Lower leg skin (tissue), 4 donors: ENCODE measurements around the gene LRP1B. TPM values are rescaled to one million over a fixed set of nuclear protein-coding genes. Genes with fewer than 3 reads are reported as not detected.

Experiments
- DNase-seq, 2 donors: peaks; one replicate each; pipeline ENCODE4 v3.0.0-alpha.2; 2019; ENCODE audit warnings: low spot score in 2 of 2
- H3K4me3 ChIP-seq: fragments of 200-600 bp; sonication (generic); 2 replicates; pipeline ENCODE4 v1.5.1; 2017; ENCODE audit warnings: mild to moderate bottlenecking, low read depth; ENCODE audit not compliant: poor library complexity, severe bottlenecking
- POLR2A ChIP-seq, 2 donors: fragments of 450-650 bp; IDR thresholded peaks; one replicate each; pipeline ENCODE4 v1.6.1; 2016 to 2017; ENCODE audit warnings: antibody characterized with exemption in 2 of 2, mild to moderate bottlenecking in 1 of 2, moderate library complexity in 1 of 2
- WGBS, 2 donors: methylation state at CpG; one replicate each; pipeline ENCODE4 v1.1.5; 2018; 5-methylcytosine and 5-hydroxymethylcytosine counted together
- intact Hi-C: fragments of 100-400 bp; cut with DNase I; formaldehyde crosslinking; loops from one replicate; pipeline ENCODE4 v1.15.0; 2023; ENCODE audit warnings: low total_unique reads
- total RNA-seq, 4 donors: library from RNA; depleted of rRNA; stranded (reverse); fragments of >200 nt; gene quantifications; one replicate each; pipeline ENCODE4 v1.1.0, GENCODE V29; 2016
- TF ChIP-seq, protein P1 (sequence below), 3 donors: fragments of 450-650 bp; IDR thresholded peaks; one replicate each; pipeline ENCODE4 v1.5.1; 2016; ENCODE audit warnings: antibody characterized with exemption in 3 of 3, mild to moderate bottlenecking in 3 of 3, moderate library complexity in 2 of 3

LRP1B gene
- total RNA-seq, 4 donors from 2014 or later, result 0.80 to 1.6 (median 1.0) TPM

DNA sequence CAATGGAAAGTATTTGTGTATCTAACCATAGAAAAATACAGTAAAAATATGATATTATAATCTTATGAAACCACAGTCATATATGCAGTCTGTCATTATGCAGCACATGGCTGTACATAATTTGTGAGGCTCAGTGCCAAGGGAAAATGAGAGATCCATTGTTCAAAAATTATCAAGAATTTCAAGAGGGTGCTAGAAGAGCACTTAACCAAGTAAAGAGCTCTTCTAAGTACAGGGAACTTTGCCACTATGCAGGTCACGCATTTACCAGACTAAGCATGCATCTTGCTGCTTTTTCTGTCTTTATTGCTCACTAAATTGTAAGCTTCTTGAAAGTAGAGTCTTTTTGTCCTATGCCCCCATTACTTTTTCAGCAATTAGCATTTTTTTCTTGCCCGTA, 438.0 kb downstream of the LRP1B start:
- TF ChIP-seq, protein P1, sequence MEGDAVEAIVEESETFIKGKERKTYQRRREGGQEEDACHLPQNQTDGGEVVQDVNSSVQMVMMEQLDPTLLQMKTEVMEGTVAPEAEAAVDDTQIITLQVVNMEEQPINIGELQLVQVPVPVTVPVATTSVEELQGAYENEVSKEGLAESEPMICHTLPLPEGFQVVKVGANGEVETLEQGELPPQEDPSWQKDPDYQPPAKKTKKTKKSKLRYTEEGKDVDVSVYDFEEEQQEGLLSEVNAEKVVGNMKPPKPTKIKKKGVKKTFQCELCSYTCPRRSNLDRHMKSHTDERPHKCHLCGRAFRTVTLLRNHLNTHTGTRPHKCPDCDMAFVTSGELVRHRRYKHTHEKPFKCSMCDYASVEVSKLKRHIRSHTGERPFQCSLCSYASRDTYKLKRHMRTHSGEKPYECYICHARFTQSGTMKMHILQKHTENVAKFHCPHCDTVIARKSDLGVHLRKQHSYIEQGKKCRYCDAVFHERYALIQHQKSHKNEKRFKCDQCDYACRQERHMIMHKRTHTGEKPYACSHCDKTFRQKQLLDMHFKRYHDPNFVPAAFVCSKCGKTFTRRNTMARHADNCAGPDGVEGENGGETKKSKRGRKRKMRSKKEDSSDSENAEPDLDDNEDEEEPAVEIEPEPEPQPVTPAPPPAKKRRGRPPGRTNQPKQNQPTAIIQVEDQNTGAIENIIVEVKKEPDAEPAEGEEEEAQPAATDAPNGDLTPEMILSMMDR (IDR thresholded peaks at IDR 0.05), result no peak
- TF ChIP-seq POLR2A (IDR thresholded peaks at IDR 0.05), result no peak
- no peak overlapping the region for H3K4me3 ChIP-seq
- 84 to 90% methylated on average over 2 of the region's 2 CpGs for WGBS, 2 donors
- DNase-seq, result no peak
- intact Hi-C loops, result no loop called here

DNA sequence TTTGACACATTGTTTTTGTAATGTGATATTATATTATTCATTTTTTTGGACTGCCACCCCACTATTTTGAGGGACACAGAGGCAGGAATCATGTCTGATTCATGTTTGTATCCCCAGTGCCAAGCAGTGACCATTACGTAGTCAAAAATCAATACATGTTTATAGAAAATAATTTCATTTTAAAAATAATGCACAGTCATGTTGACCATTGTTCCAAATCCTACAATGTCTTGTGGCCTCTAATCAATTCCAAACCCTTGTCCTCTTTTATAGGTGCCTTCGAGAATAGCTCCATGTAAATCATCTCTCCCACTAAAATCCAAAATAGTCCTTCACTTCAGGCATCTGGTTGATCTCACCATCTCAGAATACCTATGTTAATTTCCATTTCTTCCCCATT, 454.7 kb downstream of the LRP1B start:
- TF ChIP-seq POLR2A (IDR thresholded peaks at IDR 0.05), result no peak
- TF ChIP-seq, protein P1 (IDR thresholded peaks at IDR 0.05), result no peak
- intact Hi-C loops, result no loop called here
- no peak overlapping the region for H3K4me3 ChIP-seq
- WGBS, 2 donors, result 71% methylated on average over 2 of the region's 2 CpGs
- DNase-seq, result no peak

DNA sequence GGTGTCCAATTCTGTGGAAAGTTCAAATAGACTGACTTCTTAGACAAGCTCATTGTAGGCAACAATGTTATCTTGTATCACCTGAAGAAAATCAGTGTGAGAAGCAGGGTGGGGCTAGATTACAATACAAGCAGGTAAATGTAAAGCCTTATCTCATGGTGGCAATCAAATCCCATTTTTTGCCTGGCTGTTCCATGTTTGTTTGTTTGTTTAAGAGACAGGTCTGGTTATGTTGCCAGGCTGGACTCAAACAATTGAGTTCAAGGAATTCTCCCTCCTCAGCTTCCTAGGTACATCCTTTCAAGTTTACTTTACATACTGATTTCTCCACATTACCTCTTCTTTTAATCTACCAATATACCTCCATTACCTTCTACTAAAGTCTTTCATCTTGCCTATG, 464.6 kb downstream of the LRP1B start:
- TF ChIP-seq, protein P1 (IDR thresholded peaks at IDR 0.05), result no peak
- no peak for TF ChIP-seq POLR2A (IDR thresholded peaks at IDR 0.05)
- intact Hi-C loops, result no loop called here
- DNase-seq, result no peak
- no peak overlapping the region for H3K4me3 ChIP-seq

DNA sequence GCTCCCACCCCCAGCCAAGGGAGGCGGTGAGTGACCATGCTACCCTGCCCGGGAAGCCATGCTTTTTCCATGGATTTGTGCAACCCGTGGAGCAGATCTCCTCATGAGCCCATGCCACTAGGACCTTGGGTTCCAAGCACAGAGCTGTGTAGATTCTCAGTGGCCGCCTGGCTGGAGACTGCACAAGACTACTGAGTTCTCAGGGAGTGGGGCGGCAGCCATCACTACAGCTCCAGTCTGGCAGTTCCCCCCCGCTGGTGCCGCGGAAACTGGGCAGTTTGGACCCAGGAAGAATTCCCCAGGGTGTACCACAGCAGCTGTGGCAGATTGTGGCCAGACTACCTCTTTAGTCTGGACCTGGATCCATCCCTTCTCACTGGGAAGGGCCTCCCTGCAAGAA, 470.6 kb downstream of the LRP1B start:
- H3K4me3 ChIP-seq, result no peak overlapping the region
- intact Hi-C loops, result no loop called here
- TF ChIP-seq, protein P1 (IDR thresholded peaks at IDR 0.05), result no peak
- TF ChIP-seq POLR2A (IDR thresholded peaks at IDR 0.05), result no peak
- DNase-seq, result no peak
- WGBS, 2 donors, result 93 to 96% methylated on average over 7 of the region's 8 CpGs

DNA sequence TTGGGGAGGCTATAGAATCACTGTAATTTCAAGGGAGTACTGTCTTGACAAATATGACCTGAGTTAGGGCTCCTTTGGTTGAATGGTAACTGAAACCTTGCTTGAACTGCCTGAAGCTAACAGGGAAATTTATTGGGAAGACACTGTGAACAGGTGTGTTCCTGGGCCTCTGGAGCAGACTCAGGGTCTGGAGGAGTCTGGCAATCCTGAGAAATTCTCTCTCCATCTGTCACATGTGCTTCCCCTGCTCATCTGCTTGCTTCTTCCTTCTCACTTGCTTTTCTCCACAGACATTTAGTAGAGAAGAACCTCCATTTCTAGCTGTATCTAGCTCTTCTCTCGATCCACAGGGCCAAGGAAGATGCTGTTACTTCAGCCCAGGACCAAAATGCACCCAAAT, 476.5 kb downstream of the LRP1B start:
- DNase-seq, result no peak
- 40 to 41% methylated on average over 1 of the region's 1 CpG for WGBS, 2 donors
- TF ChIP-seq, protein P1 (IDR thresholded peaks at IDR 0.05), result no peak
- TF ChIP-seq POLR2A (IDR thresholded peaks at IDR 0.05), result no peak

DNA sequence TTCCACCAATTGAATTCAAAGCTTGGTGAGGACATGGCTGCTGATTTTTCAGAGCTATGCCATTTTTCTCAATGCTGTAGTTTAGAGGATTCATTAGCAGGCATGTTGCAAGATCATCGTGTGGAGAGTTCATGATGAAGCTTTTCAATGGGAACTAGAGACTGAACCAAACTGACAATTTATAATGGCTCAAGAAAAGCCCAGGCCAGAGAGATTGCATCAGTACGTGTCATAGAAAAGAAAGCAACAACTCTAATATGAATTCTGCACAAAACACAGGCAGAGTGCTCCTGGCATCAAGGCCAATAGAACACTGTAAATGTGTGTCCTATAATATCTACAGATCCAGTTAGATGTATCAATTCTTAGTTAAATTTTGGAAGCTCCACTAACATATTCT, 477.6 kb downstream of the LRP1B start:
- 79 to 80% methylated on average over 2 of the region's 2 CpGs for WGBS, 2 donors

More for the DNA sequence above, 476.5 kb downstream of the LRP1B start:
- H3K4me3 ChIP-seq, result no peak overlapping the region
- intact Hi-C loops, result no loop called here

More for the DNA sequence above, 477.6 kb downstream of the LRP1B start:
- H3K4me3 ChIP-seq, result no peak overlapping the region
- no peak for DNase-seq
- no peak for TF ChIP-seq POLR2A (IDR thresholded peaks at IDR 0.05)
- TF ChIP-seq, protein P1 (IDR thresholded peaks at IDR 0.05), result no peak
- intact Hi-C loops, result no loop called here
